A549 treated with AZD9567 at 1 μM for 4 hours (cell line): ENCODE results near the gene MEPCE. TPM values are rescaled to one million over a fixed set of nuclear protein-coding genes. Genes with fewer than 3 reads are reported as not detected.

Experiments
- total RNA-seq: library from RNA; stranded (reverse); fragments of 200-300 nt; extraction: Qiagen RNA extraction; gene quantifications from 5 replicates; pipeline ENCODE4 v1.2.3, GENCODE V29; 2022; ENCODE audit not compliant: insufficient read depth

Gene MEPCE, protein sequence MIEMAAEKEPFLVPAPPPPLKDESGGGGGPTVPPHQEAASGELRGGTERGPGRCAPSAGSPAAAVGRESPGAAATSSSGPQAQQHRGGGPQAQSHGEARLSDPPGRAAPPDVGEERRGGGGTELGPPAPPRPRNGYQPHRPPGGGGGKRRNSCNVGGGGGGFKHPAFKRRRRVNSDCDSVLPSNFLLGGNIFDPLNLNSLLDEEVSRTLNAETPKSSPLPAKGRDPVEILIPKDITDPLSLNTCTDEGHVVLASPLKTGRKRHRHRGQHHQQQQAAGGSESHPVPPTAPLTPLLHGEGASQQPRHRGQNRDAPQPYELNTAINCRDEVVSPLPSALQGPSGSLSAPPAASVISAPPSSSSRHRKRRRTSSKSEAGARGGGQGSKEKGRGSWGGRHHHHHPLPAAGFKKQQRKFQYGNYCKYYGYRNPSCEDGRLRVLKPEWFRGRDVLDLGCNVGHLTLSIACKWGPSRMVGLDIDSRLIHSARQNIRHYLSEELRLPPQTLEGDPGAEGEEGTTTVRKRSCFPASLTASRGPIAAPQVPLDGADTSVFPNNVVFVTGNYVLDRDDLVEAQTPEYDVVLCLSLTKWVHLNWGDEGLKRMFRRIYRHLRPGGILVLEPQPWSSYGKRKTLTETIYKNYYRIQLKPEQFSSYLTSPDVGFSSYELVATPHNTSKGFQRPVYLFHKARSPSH
- 39.0 to 53.8 TPM (median 48.9 TPM) in 5 replicates for total RNA-seq

DNA sequence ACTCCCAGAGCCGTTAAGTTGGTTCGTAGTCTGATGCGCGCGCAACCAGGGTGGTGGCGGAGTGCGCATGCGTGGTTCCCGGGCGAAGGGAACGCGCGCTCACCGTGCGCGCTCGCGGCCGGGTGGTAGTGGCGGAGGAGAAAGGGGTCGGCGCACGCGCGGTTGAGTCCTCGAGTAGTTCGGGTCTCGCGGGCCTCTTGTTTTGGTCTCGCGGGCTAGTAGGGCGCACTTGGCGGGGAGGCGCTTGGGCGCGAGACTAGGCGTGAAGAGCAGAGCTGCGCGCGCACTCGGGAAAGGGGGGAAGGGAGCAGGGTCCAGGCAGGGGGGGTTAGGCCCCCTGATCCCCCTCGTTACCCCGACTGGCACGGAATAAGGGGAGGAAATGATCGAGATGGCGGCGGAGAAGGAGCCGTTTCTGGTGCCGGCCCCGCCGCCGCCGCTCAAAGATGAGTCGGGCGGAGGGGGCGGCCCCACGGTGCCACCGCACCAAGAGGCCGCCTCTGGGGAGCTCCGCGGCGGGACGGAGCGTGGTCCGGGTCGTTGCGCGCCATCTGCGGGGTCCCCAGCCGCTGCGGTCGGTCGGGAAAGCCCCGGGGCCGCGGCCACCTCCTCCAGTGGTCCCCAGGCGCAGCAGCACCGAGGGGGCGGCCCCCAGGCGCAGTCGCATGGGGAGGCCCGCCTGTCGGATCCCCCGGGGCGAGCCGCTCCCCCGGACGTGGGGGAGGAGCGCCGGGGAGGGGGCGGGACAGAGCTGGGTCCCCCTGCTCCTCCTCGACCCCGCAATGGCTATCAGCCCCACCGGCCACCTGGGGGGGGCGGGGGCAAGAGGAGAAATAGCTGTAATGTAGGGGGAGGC, at the start of gene MEPCE:
TSS of gene MEPCE (plus strand) at position 195 of the 856 bp plus-strand sequence. CDS start at position 383, 188 bp downstream.

DNA sequence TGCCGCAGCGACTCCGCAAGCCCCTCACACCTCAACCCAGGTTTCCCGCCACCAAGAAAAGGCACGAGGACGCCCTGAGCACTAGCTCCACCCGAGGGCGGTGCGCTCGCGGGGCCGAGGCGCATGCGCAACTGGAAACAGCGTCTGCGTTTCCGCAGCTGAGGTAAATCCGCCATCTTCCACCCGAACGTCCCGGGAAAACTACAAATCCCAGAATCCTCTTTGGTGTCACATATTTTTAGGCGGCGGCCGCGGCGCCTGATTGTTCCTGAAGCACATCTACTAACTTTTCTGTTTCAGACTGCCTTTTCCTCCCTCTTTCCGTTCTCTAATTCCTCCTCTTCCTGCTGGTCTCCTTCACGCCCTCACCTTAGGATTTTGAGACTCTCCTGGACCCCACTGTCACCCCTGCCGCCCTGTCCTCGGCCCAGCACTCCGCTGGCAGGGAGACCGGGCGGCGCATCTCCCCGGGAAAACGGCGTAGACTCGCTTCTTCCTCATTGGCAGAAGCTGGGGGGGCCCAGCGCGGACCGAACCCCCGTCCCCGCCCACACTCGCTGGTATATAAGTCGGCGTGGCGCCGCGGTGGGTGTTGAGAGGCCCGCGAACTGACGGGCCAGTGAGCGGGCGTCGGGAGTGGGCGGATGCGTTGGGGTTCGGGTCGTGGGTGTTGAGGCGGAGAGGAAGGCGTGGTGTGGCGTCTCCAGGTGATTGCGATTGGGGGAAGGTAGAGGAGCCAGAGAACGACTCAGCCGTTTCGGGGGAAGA, 1.2 kb upstream of the MEPCE start, which contains the start of gene ZCWPW1:
TSS of gene ZCWPW1 (minus strand) at position 505 of the 768 bp plus-strand sequence. CDS start 8,054 bp downstream, outside the sequence.

DNA sequence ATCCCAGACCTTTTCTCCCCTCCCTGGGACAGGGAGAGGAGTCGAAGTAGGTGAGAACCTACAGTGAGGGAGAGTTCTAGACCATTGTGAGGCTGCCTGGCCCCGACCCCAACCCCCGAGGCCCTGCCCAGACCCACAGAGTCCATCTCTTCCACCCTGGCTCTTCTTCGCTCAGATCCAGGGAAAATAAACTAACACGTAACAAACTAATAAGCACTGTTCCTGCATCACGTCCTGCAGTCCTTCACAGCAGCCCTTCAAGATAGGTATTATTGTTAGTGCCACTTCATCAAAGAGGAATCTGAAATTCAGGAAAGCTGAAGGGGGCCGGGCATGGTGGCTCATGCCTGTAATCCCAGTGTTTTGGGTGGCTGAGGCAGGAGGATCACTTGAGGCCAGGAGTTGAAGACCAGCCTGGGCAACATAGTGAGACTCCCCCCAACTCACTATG, 34.6 kb downstream of the MEPCE start, which contains the start of gene SPACDR:
TSS of gene SPACDR (minus strand) at position 51 of the 451 bp plus-strand sequence. CDS start 235 bp downstream, outside the sequence.

DNA sequence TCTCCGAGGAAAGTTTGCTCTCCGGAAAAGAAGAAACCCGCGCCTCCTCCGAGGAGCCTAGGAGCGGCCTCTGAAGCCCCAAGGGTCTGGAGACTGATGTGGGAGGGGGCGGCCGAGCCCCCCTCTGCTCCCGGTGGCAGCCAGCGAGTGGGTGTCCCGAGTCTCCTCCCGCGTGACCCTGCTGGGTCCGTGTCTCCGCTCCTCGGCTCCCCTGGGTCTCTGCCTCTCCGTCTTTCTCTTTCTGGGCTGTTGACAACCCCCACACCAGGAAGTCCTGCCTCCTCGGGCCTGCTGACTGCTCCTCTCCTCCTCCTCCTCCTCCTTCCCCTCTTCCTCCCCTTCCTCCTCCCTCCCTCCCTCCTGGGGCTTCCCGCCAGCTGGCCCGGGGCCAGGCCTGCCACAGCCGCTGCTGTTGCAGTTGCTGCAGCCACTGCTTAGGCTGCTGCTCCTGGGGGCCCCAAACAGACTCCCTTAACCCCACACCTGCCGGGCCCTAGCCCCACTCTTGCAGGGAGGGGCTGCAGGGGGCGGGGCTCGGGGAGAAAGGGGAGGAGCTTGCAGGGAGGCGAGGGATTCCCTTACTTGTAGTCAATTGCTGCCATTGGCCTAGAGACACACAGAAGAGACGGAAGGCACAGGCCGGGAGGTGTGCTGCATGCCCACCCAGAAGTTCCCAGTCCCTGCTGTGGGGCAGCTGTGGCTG, 49.5 kb downstream of the MEPCE start, which contains the start of gene TSC22D4:
TSS of gene TSC22D4 (minus strand) at position 257 of the 703 bp plus-strand sequence. CDS start 1,176 bp downstream, outside the sequence.

Other genes starting within 250 kb of the MEPCE start
- gene PVRIG, start 209.9 kb upstream of the MEPCE start, total RNA-seq, result 0.05 TPM in 1 of 5 replicates, not detected in the others
- 0.03 TPM in 1 of 5 replicates, not detected in the others for gene SPDYE3, start 122.1 kb upstream of the MEPCE start, total RNA-seq
- gene PILRB, start 71.7 kb upstream of the MEPCE start, total RNA-seq, result 14.7 to 39.2 TPM (median 38.3 TPM) in 5 replicates
- gene PILRA, start 56.3 kb upstream of the MEPCE start, total RNA-seq, result 5.5 to 7.7 TPM (median 5.7 TPM) in 5 replicates
- gene ZCWPW1, start 1.1 kb upstream of the MEPCE start, total RNA-seq, result 1.4 to 1.7 TPM (median 1.6 TPM) in 5 replicates
- gene PPP1R35, start 6.7 kb downstream of the MEPCE start, total RNA-seq, result 31.2 to 50.6 TPM (median 47.8 TPM) in 5 replicates
- 0.71 to 1.2 TPM (median 0.93 TPM) in 4 of 5 replicates, not detected in the other for gene SPACDR, start 34.4 kb downstream of the MEPCE start, total RNA-seq
- gene TSC22D4, start 49.4 kb downstream of the MEPCE start, total RNA-seq, result 42.3 to 56.2 TPM (median 51.1 TPM) in 5 replicates
- gene NYAP1, start 54.1 kb downstream of the MEPCE start, total RNA-seq, result 2.1 to 5.0 TPM (median 4.3 TPM) in 5 replicates
- 25.0 to 40.8 TPM (median 33.2 TPM) in 5 replicates for gene AGFG2, start 109.4 kb downstream of the MEPCE start, total RNA-seq
- gene SAP25, start 144.1 kb downstream of the MEPCE start, total RNA-seq, result 0.49 to 1.4 TPM (median 0.65 TPM) in 4 of 5 replicates, not detected in the other
- gene LRCH4, start 156.3 kb downstream of the MEPCE start, total RNA-seq, result 17.9 to 21.8 TPM (median 21.5 TPM) in 5 replicates
- 0.07 to 0.31 TPM (median 0.19 TPM) in 4 of 5 replicates, not detected in the other for gene FBXO24, start 156.5 kb downstream of the MEPCE start, total RNA-seq
- gene PCOLCE, start 172.5 kb downstream of the MEPCE start, total RNA-seq, result 4.6 to 9.7 TPM (median 8.6 TPM) in 5 replicates
- gene MOSPD3, start 182.7 kb downstream of the MEPCE start, total RNA-seq, result 14.6 to 21.1 TPM (median 20.3 TPM) in 5 replicates
- gene TFR2, start 211.7 kb downstream of the MEPCE start, total RNA-seq, result 1.7 to 2.5 TPM (median 2.4 TPM) in 5 replicates
- not detected in 5 replicates for gene ACTL6B, start 226.6 kb downstream of the MEPCE start, total RNA-seq
- gene GNB2, start 243.9 kb downstream of the MEPCE start, total RNA-seq, result 187 to 267 TPM (median 253 TPM) in 5 replicates